GM21786 (cell line): Measurements from ENCODE around the gene STEAP3.

ENCODE experiments used
- ATAC-seq: cut with Tn5 transposase; IDR thresholded peaks from one replicate; pipeline ENCODE4 v1.9.1; 2021; ENCODE audit not compliant: unreplicated experiment

The STEAP3 gene

DNA sequence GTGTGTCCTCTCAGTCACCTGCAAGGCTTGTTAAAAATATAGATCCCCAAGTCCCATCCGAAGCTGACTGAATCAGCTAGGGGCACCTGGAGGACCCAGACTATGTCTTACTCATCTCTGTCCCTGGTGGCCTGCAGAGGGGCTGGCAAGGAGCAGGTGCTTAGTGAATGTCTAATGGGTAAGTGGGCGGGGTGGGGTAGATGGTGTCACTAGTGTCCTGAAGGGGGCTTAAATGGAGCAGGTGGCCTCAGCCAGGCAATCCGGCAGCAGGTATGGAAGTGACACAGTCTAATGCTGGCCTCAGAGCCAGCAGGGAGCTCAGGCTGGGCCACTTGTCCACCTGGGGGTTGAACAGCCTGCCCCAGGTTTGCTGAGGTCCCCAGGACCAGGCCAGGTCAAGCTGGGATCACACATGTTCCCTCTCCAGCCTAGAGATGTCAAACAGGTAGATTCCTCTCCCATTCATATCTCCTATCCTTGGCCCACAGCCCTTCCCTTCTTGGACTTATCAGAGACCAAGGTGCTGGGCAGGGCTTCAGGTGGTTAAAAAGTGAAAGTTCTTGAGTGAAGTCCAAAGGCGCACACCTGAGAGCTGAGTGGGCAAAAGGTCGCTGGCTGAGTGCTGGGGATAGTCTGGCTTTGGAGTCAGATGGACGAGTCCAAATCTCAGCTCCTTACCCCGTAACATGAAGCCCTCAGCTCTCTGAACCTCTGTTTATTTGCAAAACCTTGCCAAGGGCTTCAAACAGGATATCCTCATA, 1.7 kb downstream of the STEAP3 start:
- ATAC-seq: no peak

DNA sequence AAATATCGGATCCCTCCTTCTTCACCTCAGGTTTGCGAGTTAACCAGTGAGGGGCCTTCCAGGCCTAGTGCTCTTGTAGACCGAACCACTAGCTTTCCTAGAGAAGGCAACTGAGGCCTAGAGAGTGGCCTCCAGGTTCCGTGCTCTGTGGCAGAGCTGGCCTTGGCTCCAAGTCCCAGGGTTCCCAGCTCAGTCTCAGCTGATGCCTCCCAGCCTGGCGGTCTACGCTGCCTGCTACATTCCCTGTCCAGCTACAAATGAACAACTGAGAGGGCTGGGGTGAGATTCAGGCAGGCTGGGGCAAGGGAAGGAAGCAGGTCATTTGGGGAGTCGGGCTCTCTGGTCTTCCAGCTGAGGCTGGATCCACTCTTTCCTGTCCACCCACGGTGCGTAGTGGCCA, 2.3 kb downstream of the STEAP3 start:
- no peak for ATAC-seq

DNA sequence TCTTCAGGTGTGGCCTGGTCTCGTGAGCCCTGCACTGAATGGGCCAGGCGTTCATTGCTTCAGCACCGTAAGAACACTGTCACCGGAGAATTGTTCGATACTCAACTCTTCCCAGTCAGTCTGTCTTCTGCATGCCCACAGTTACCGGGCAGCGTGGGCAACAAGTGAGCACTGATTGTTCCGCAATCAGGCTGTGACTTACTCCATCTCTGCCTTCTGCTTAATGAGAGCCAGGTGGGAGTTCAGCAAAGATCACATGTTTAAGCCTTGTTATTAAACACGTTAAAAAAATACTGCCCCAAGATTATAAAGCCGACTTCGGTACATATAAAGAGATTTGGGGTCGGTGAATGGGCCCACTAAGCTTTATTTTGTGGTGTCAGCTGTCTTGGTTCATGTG, 3.7 kb downstream of the STEAP3 start:
- no peak for ATAC-seq

DNA sequence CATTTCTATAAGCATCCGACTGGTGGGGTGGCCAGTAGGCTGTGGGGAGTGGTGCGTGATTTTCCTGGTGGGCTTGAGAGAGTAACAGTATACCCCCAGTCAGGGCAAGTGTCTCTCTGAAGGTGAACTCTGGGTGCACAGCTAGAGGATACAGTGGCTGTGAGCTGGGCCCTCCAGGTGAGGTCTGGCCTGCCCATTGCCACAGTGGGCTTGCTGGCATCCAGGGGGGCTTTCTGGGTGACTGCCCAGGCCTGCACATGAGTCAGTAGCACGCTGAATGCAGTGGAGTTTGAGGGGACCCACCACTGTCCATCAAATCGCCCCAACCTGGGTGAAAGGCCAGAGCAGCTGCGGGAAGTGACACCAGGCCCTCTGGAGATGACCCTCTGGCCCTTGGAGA, 4.5 kb downstream of the STEAP3 start:
- ATAC-seq: no peak

DNA sequence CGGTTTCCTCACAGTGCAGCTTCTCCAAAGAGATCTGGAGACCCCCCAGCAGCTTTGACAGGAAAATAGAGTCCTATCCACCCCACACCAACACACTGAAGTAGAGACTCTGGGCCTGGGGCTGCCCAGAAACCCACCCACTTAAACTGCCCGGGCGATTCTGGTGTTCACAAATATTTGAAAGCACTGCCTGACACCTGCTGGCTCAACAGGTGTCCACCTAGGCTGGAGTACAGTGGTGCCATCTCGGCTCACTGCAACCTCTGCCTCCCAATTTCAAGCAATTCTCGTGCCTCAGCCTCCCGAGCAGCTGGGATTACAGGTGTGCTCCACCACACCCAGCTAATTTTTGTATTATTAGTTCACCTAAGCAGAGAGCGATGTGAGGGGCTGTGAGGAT, 5.3 kb downstream of the STEAP3 start:
- ATAC-seq: no peak

DNA sequence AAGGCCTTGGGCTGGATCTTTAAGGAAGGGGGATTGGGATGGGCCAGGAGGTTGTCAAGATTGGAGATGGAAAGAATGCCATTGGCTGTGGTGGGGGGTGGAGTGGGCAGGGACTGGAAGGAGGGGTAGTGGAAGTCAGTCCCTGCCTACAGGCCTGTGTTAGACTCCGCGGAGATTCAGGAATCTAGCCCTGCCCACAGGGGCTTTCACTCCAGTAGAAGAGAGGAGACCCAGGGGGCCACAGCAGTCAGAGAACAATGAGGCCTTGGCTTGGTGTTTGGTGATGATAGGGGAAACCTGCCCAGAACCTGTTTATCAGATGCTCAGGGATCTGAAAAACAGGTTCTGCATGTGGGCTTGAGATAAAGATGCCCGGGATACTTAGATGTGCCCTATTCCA, 6.1 kb downstream of the STEAP3 start:
- ATAC-seq: no peak

DNA sequence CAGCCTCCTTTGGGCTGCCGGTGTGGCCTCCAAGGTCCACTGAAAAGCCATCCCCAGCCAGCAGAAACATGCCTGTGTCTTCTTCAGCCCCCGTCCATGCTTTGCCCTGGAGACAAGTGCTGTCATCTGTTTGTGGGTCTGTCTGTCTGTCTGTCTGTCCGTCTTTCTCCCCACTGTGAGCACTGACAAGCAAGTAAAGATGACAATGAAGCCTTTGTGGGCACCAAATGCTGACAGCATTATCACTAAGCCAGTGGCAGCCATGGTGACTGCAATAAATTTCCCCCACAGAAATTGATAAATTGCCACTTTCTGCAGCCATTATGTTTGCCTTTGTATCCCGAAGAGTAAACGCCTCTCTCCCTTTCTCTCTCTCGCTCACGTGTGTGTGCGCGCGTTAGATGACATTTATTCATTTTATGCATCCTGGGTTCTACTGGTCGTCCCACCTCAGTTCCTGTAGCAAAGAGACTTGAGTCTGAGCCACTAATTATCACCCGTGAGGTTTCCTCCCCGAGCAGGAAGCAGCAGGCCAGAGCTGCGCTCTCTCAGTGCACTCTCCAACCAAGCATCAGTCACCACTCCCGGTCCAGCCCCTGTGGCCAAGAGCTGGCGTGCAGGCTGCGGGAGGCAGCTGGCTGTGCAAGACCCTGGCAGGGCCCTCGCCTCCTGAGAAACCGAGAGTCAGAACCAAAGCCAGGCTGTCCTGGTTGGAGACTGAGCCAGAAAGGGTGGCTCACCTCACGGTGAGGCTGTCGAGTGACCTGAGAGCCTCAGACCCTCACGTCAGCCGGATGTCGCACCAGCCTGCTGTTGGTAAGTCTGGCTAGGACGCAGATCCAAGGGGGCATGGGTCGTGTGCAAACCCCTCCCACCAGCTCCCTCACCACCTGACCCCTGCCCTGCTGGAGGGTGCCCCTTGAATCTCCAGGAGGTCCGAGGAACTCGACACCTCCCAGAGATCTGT, 6.9 kb downstream of the STEAP3 start:
- ATAC-seq: no peak

DNA sequence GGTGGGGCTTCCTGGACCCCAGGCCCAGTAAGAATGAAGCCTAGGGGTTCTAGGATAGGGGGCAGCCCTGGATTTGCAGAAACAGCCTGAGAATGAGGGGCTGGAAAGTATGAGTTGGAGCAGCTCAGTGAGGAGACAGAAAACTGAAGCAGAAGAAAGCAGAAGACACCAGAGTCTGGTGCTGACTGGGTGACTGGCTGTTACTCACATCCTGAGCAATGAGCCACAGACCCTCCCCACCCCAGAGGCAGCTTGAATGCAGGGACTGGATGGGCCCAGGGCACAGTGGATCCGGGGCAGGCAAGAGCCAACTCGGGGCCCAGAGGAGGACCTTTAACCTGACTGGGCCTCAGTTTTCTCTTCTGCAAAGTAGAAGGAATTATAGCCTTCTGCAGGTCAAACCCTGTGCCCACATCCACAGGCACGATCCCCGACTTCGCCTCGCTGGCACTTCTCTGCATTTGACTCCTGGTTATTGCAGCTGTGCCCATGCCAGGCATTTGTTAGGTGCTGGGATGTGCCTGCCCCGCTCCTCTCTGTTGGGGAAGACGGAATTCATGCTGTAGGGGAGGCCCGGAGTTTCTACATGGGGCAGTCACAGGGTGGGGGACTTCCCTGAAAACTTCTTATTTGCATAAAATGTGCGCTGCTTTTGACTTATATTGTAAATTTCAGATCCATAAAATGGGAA, 8.5 kb downstream of the STEAP3 start:
- peak; percentile 34 for ATAC-seq

DNA sequence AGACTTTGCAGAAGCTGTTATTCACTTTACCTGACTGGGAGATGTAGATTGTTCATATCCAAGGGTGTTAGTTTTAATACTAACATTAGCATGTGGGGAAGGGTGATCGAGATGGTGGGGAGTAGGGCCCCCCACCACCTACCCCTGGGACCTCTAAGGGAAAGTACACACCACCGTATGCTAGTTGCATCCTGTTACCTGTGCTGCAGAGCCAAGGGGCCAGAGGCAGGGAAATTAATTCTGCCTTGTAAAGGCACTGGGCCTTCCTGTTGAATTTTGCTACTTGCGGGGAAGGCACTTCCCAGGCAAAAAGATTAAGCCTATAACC, 9.0 kb downstream of the STEAP3 start:
- peak; percentile 35 for ATAC-seq

DNA sequence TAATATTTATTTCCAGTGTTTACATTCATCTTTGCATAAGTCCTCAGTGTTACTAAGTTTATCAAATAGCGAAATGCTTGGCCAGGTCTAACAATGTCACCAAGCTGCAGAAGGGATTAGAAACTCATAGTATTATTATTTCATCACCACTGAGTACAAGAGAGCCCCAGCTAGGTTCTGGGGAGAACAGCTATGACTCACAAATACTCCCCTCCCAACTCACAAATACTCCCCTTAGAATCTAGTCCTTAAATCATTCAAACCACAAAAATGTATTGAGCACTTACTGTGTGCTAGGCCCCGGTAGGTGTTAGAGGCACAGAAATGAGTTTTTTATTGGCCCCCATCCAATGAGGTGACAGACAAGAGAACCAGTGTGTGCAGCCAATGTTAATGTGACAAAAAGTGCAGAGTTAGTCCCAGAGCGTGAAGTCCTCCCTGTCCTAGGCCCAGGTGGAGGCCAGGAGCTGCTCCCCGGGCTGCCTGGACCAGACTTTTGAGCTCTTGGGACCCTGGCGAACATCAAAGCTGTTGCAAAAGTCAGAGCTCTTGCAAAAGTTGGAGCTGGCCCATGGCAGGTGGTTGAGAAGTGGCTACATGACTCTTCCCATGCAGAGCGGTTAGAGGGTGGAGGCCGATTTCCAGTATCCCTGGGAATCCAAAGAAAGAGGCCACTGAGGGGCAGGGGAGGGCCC, 9.8 kb downstream of the STEAP3 start:
- peak; percentile 45 for ATAC-seq

DNA sequence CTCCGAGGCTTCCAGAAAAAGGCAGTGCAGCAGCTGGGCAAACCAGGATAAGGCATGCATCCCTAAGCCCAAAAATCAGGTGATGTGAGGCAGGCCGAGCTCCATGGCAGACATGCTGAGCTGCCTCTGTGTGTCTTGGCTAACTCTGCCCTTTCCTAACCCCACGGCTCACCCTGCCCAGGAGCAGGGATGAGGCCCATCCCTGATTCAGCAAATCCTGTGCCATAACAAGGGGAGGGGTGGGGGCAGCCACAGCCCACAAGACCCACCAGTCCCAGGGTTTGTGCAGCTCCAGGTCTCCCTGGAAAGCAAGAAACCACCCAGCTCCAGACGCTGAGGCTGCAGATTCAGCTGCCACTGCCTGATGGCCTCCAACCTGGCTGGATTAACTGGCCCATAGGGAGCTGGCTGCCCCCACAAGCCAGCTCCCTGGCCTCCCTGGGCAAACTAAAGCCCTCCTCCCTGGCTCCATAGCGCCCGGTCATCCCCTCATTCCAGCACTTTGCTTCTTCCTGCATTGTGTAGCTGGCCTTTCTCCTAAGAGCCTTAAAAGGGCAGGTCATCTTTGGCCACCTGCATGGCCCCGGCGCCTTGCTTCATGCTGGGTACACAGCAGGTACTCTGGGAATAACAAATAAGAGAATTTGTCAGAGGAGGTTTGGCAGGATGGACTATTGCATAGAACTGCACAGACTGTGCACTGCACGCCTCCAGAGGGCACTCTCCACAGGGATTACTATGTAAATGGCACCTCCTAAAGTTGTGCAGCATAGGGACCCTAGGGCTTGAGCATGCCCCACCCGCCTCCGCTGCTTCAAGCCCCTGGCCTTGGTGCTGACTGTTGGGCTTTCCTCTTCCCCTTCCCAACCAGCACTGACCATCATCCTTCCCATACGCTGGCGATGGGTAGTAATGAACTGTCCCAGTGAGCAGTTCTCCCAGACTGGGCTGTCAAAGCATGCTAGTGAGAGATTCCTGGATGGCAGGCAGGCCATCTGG, 10.7 kb downstream of the STEAP3 start:
- ATAC-seq: no peak

DNA sequence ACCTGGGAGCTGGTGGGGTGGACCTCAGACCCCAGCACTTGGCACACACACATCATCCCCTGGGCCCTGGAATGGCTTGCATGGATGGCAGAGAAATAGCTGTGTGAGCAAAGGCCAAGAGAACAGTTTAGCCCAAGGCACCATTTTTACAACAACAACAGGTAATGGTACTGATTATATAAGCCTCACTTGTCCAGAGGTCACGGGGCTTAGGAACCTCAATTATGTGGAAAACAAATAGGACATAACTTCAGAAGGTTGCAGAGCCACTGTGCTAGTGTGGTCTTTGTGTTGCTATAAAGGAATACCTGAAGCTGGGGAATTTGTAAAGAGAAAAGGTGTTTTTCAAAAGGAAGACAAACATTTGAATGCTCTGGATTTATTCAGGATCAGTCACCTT, 13.2 kb downstream of the STEAP3 start:
- no peak for ATAC-seq

DNA sequence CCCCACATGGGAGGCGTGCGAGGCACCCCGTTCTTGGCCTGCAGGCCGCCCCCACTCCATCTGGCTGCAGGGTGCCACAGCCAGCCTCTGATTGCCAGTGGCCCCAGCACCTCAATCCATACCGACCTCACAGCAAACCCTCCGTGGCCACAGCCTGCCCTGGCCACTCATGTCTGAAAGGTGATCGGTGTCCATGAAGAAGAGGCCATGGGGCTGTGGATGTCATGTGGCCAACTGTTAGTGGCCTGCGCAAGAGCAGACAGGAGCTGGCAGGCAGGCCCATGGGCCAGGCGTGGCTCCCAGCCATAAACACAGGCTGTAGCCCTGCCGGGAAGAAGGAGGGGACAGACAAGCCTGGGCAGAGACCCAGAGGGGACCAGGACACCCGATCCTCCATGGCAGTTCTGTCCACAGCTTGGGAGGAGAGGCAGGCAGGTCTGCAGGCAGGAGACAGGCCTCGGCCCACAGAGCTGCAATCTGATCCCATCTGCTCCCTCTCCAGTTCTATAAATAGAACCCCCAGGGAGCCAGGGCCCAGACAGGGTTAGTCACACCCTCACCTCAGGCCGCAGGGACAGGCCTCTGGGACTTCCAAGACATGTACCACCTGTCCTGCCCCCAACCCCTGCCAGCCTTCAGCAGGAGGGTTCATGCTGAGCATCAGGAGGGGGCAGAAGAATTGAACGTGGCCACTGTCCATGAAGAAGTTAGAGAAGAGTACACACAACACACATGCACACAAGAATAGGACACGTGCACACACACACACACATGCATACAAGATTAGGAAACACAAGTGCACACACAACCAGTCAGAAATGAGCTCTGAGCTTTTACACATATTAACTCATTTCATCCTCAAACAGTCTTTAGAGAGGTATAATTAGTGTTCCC, 16.9 kb downstream of the STEAP3 start:
- no peak for ATAC-seq

DNA sequence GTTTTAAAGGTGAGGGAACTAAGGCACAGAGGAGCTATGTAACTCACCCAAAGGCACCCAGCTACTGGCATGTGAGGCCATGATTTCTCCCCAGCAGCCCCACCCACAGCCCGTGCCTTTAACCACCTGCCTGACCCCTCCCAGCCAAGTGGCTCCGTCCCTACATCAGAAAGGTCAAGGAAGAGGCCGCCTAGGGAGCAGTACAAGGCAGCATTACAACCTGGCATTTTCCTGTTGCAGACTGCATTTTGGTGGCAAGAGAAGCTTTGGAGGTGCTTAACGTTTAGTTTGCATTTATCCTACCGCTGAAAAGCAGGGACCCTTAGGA, 17.5 kb downstream of the STEAP3 start:
- no peak for ATAC-seq

DNA sequence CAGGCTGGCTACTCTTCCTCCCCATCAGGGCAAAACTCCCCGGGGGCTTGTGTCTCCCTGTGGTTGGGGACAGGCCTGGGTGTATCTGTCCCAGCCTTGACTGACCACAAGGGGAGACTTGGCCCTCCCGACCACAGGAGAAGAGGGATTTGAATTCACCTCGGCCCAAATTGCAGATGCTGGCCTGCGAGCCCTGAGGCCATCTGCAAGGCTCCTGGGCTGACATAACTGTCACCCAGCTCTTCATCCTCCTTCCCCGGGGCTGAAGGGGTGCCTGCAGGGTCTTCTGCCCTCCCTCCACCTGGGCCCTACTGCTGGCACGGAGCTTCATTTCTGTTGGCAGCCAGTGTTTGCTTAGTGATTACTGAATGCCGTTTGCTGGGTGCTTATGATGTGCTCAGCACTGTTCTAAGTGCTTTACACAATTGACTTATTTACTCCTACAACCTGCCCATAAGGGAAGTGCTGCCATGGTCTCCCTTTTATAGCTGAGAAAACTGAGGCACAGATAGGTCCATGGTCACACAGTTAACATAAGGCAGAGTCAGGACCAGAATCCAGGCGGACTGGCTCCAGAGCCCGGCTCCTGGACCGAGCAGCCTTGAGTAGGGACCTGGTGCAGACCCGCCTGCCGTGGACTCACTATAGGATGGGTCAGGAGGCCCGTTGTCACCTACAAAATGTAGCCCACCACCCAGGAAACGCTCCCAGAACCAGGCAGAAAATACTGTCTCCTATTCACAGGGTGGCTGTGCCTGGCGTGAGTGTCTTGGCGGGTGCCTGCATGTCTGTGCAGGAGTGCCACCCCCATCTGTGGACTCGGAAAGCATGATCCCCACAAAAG, 18.9 kb downstream of the STEAP3 start:
- ATAC-seq: no peak

DNA sequence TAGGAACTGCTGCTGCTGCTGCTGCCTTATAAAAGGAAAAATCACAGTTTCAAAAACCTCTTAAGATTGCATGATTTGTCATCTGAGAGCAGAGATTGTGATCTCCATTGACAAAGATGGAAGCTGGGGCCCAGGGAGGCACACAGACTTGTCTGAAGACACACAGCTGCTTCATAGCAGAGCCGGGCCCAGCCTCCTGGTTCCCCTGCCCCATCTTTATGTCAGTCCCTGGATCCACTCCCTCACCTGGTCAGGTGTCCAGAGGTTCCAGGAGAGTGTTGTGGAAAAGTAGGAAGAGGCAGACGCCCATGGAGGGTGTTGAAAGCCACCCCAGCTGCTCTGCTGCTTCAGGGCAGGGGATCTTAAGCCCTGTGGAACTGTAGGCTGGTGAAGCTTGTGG, 20.0 kb downstream of the STEAP3 start:
- no peak for ATAC-seq

DNA sequence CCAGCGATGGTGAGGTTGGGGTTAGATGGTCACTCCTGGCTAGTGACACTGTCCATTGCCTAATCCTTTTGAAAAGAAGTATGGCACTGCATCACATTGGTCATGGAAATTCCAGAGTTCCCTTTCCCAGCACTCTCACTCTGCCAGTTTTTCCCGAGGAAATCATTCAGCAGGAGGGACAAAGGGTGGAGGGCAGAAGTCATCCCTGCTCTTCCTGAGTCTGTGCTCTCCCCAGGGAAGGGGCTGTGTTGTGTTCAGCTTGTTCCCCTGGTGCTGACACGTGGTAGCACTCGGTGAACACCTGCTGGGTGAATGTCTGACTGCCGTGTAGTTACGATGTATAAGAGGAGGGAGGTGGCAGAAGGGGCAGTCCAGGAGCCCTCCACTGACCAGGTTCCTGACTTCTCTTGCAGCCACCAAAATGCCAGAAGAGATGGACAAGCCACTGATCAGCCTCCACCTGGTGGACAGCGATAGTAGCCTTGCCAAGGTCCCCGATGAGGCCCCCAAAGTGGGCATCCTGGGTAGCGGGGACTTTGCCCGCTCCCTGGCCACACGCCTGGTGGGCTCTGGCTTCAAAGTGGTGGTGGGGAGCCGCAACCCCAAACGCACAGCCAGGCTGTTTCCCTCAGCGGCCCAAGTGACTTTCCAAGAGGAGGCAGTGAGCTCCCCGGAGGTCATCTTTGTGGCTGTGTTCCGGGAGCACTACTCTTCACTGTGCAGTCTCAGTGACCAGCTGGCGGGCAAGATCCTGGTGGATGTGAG, 21.6 kb downstream of the STEAP3 start:
- no peak for ATAC-seq
